ENCODE measurements around the gene SLC30A2.
"Not testable (repeated sequence)": the region's sequence is repeated elsewhere in the genome, so short reads cannot be mapped to it uniquely, and the experiment has no call there.

SLC30A2 gene

GRCh38 chr1:26045722-26046245 lies at the start of gene SLC30A2:
Gene SLC30A2, minus strand, starts transcription at chr1:26046118. Its CDS starts 222 bp downstream, at chr1:26045896.
- H3K4me1 ChIP-seq (ENCODE audit: insufficient read depth, low read length), result no peaks in the 10 kb centered on the region
- no peak within 1 kb of the TSS for H3K27ac ChIP-seq (ENCODE audit: low read depth, low read length)
- no peak within 1 kb of the TSS for H3K4me3 ChIP-seq (ENCODE audit: low read depth in 1 of 2, low read length in 2 of 2)
- no peaks in the 10 kb centered on the region for H3K36me3 ChIP-seq (ENCODE audit: insufficient read depth, low read length)
- H3K9ac ChIP-seq (ENCODE audit: low read length), result no peak within 1 kb of the TSS
- H3K27me3 ChIP-seq (ENCODE audit: control insufficient read depth in 1 of 2, insufficient read depth in 2 of 2, low read length in 2 of 2), result peaks cover 23 to 43% of the 10 kb centered on the region in 2 donors
- no peaks in the 10 kb centered on the region for H3K9me3 ChIP-seq (ENCODE audit: low read length)

GRCh38 chr1:26094677-26095383 lies 48.9 kb upstream of the SLC30A2 start:
- H3K9ac ChIP-seq (ENCODE audit: low read length), result no peak overlapping the region
- no peaks in the 10 kb centered on the region for H3K4me1 ChIP-seq (ENCODE audit: insufficient read depth, low read length)
- H3K9me3 ChIP-seq (ENCODE audit: low read length), result no peaks in the 10 kb centered on the region
- no peaks in the 10 kb centered on the region for H3K36me3 ChIP-seq (ENCODE audit: insufficient read depth, low read length)
- H3K4me3 ChIP-seq (ENCODE audit: low read depth in 1 of 2, low read length in 2 of 2), result no peak overlapping the region
- peaks cover 0 to 4% of the 10 kb centered on the region in 2 donors for H3K27me3 ChIP-seq (ENCODE audit: control insufficient read depth in 1 of 2, insufficient read depth in 2 of 2, low read length in 2 of 2)
- no peak overlapping the region for H3K27ac ChIP-seq (ENCODE audit: low read depth, low read length)

- H3K9me3 ChIP-seq (ENCODE audit: low read length), result no peaks in the 10 kb centered on the region
- no peak overlapping the region for H3K9ac ChIP-seq (ENCODE audit: low read length)
- no peaks in the 10 kb centered on the region for H3K36me3 ChIP-seq (ENCODE audit: insufficient read depth, low read length)
- H3K27me3 ChIP-seq (ENCODE audit: control insufficient read depth in 1 of 2, insufficient read depth in 2 of 2, low read length in 2 of 2), result peaks cover 0 to 4% of the 10 kb centered on the region in 2 donors
- H3K4me1 ChIP-seq (ENCODE audit: insufficient read depth, low read length), result no peaks in the 10 kb centered on the region
- H3K4me3 ChIP-seq (ENCODE audit: low read depth in 1 of 2, low read length in 2 of 2), result no peak overlapping the region
- no peak overlapping the region for H3K27ac ChIP-seq (ENCODE audit: low read depth, low read length)
Measured at GRCh38 chr1:26094076-26094669, 48.3 kb upstream of the SLC30A2 start.

GRCh38 chr1:26093569-26093968 lies 47.7 kb upstream of the SLC30A2 start:
- not testable (repeated sequence) for H3K27ac ChIP-seq (ENCODE audit: low read depth, low read length)

GRCh38 chr1:26092422-26092821 lies 46.5 kb upstream of the SLC30A2 start:
- no peak overlapping the region for H3K27ac ChIP-seq (ENCODE audit: low read depth, low read length)
- no peaks in the 10 kb centered on the region for H3K9me3 ChIP-seq (ENCODE audit: low read length)
- no peaks in the 10 kb centered on the region for H3K4me1 ChIP-seq (ENCODE audit: insufficient read depth, low read length)
- H3K9ac ChIP-seq (ENCODE audit: low read length), result no peak overlapping the region
- H3K36me3 ChIP-seq (ENCODE audit: insufficient read depth, low read length), result no peaks in the 10 kb centered on the region
- H3K27me3 ChIP-seq (ENCODE audit: control insufficient read depth in 1 of 2, insufficient read depth in 2 of 2, low read length in 2 of 2), result peaks cover 0 to 4% of the 10 kb centered on the region in 2 donors
- H3K4me3 ChIP-seq (ENCODE audit: low read depth in 1 of 2, low read length in 2 of 2), result no peak overlapping the region

More at GRCh38 chr1:26093569-26093968, 47.7 kb upstream of the SLC30A2 start:
- not testable (repeated sequence) for H3K4me1 ChIP-seq (ENCODE audit: insufficient read depth, low read length); H3K9me3 ChIP-seq (ENCODE audit: low read length); H3K9ac ChIP-seq (ENCODE audit: low read length); H3K4me3 ChIP-seq (ENCODE audit: low read depth in 1 of 2, low read length in 2 of 2); H3K27me3 ChIP-seq (ENCODE audit: control insufficient read depth in 1 of 2, insufficient read depth in 2 of 2, low read length in 2 of 2); H3K36me3 ChIP-seq (ENCODE audit: insufficient read depth, low read length)

- H3K36me3 ChIP-seq (ENCODE audit: insufficient read depth, low read length), result no peaks in the 10 kb centered on the region
- no peak overlapping the region for H3K27ac ChIP-seq (ENCODE audit: low read depth, low read length)
- H3K4me3 ChIP-seq (ENCODE audit: low read depth in 1 of 2, low read length in 2 of 2), result no peak overlapping the region
- no peaks in the 10 kb centered on the region for H3K9me3 ChIP-seq (ENCODE audit: low read length)
- no peak overlapping the region for H3K9ac ChIP-seq (ENCODE audit: low read length)
- no peaks in the 10 kb centered on the region for H3K4me1 ChIP-seq (ENCODE audit: insufficient read depth, low read length)
- peaks cover 0 to 4% of the 10 kb centered on the region in 2 donors for H3K27me3 ChIP-seq (ENCODE audit: control insufficient read depth in 1 of 2, insufficient read depth in 2 of 2, low read length in 2 of 2)
Measured at GRCh38 chr1:26090893-26091292, 45.0 kb upstream of the SLC30A2 start.

GRCh38 chr1:26089125-26089524 lies 43.2 kb upstream of the SLC30A2 start:
- H3K9ac ChIP-seq (ENCODE audit: low read length), result no peak overlapping the region
- H3K27ac ChIP-seq (ENCODE audit: low read depth, low read length), result no peak overlapping the region
- H3K36me3 ChIP-seq (ENCODE audit: insufficient read depth, low read length), result no peaks in the 10 kb centered on the region
- peaks cover 0 to 4% of the 10 kb centered on the region in 2 donors for H3K27me3 ChIP-seq (ENCODE audit: control insufficient read depth in 1 of 2, insufficient read depth in 2 of 2, low read length in 2 of 2)
- H3K9me3 ChIP-seq (ENCODE audit: low read length), result no peaks in the 10 kb centered on the region
- H3K4me1 ChIP-seq (ENCODE audit: insufficient read depth, low read length), result no peaks in the 10 kb centered on the region
- H3K4me3 ChIP-seq (ENCODE audit: low read depth in 1 of 2, low read length in 2 of 2), result no peak overlapping the region

- H3K36me3 ChIP-seq (ENCODE audit: insufficient read depth, low read length), result no peaks in the 10 kb centered on the region
- no peaks in the 10 kb centered on the region for H3K27me3 ChIP-seq (ENCODE audit: control insufficient read depth in 1 of 2, insufficient read depth in 2 of 2, low read length in 2 of 2)
- H3K27ac ChIP-seq (ENCODE audit: low read depth, low read length), result no peak overlapping the region
- H3K9me3 ChIP-seq (ENCODE audit: low read length), result no peaks in the 10 kb centered on the region
- no peaks in the 10 kb centered on the region for H3K4me1 ChIP-seq (ENCODE audit: insufficient read depth, low read length)
- H3K4me3 ChIP-seq (ENCODE audit: low read depth in 1 of 2, low read length in 2 of 2), result no peak overlapping the region
- no peak overlapping the region for H3K9ac ChIP-seq (ENCODE audit: low read length)
Measured at GRCh38 chr1:26084844-26085243, 38.9 kb upstream of the SLC30A2 start.

GRCh38 chr1:26084091-26084561 lies 38.2 kb upstream of the SLC30A2 start:
- Histone ChIP-seq H3K4me1 (ENCODE audit: insufficient read depth, low read length) (no peaks in the 10 kb centered on the region), H3K27ac (ENCODE audit: low read depth, low read length) (no peak overlapping the region), H3K36me3 (ENCODE audit: insufficient read depth, low read length) (no peaks in the 10 kb centered on the region), H3K9me3 (ENCODE audit: low read length) (no peaks in the 10 kb centered on the region), H3K4me3 (ENCODE audit: low read depth in 1 of 2, low read length in 2 of 2) (no peak overlapping the region), H3K27me3 (ENCODE audit: control insufficient read depth in 1 of 2, insufficient read depth in 2 of 2, low read length in 2 of 2) (no peaks in the 10 kb centered on the region), H3K9ac (ENCODE audit: low read length) (no peak overlapping the region)

GRCh38 chr1:26083208-26083607 lies 37.3 kb upstream of the SLC30A2 start:
- no peaks in the 10 kb centered on the region for H3K4me1 ChIP-seq (ENCODE audit: insufficient read depth, low read length)
- H3K9ac ChIP-seq (ENCODE audit: low read length), result no peak overlapping the region
- no peaks in the 10 kb centered on the region for H3K27me3 ChIP-seq (ENCODE audit: control insufficient read depth in 1 of 2, insufficient read depth in 2 of 2, low read length in 2 of 2)
- no peak overlapping the region for H3K27ac ChIP-seq (ENCODE audit: low read depth, low read length)
- no peak overlapping the region for H3K4me3 ChIP-seq (ENCODE audit: low read depth in 1 of 2, low read length in 2 of 2)
- H3K36me3 ChIP-seq (ENCODE audit: insufficient read depth, low read length), result no peaks in the 10 kb centered on the region
- H3K9me3 ChIP-seq (ENCODE audit: low read length), result no peaks in the 10 kb centered on the region

GRCh38 chr1:26082020-26082350 lies 36.1 kb upstream of the SLC30A2 start:
- Histone ChIP-seq H3K27ac (ENCODE audit: low read depth, low read length) (no peak overlapping the region), H3K27me3 (ENCODE audit: control insufficient read depth in 1 of 2, insufficient read depth in 2 of 2, low read length in 2 of 2) (no peaks in the 10 kb centered on the region)

More at GRCh38 chr1:26082020-26082350, 36.1 kb upstream of the SLC30A2 start:
- Histone ChIP-seq H3K9me3 (ENCODE audit: low read length) (no peaks in the 10 kb centered on the region), H3K9ac (ENCODE audit: low read length) (no peak overlapping the region), H3K4me3 (ENCODE audit: low read depth in 1 of 2, low read length in 2 of 2) (no peak overlapping the region), H3K36me3 (ENCODE audit: insufficient read depth, low read length) (no peaks in the 10 kb centered on the region), H3K4me1 (ENCODE audit: insufficient read depth, low read length) (no peaks in the 10 kb centered on the region)
